OCI-LY3 (cell line): ENCODE results near the gene PELI1.

Experiments used
- H2AFZ ChIP-seq: fragments of 200-600, 300-600 bp; shearing (Covaris generic); 2 replicates; pipeline ENCODE4 v1.6.0; 2014; ENCODE audit warnings: antibody characterized with exemption, low read depth, low read length
- H3K27ac ChIP-seq: fragments of 200-600, 300-600 bp; sonication (generic); 2 replicates; pipeline ENCODE4 v1.5.1; 2014; ENCODE audit warnings: mild to moderate bottlenecking, low read length, moderate library complexity, mixed read lengths
- H3K27me3 ChIP-seq: fragments of 200-600, 300-600 bp; sonication (generic); 2 replicates; pipeline ENCODE4 v1.6.1; 2014; ENCODE audit warnings: low read depth, low read length, mixed read lengths
- H3K36me3 ChIP-seq: fragments of 200-600, 300-600 bp; sonication (generic); replicated peaks from 2 replicates; pipeline ENCODE3; 2014; ENCODE audit warnings: low read depth, low read length, mixed read lengths
- H3K4me1 ChIP-seq: fragments of 300-600, 200-600 bp; sonication (generic); 2 replicates; pipeline ENCODE4 v1.6.1; 2014; ENCODE audit warnings: low read length, mixed read lengths
- H3K4me2 ChIP-seq: fragments of 200-600, 300-600 bp; sonication (generic); 2 replicates; pipeline ENCODE4 v1.6.1; 2014; ENCODE audit warnings: low read length, mixed read lengths
- H3K4me3 ChIP-seq: fragments of 300-600, 200-600 bp; sonication (generic); 2 replicates; pipeline ENCODE4 v1.5.1; 2014; ENCODE audit warnings: antibody characterized with exemption, mild to moderate bottlenecking, low read length, moderate library complexity
- H3K79me2 ChIP-seq: fragments of 300-600, 200-600 bp; shearing (Covaris generic); 2 replicates; pipeline ENCODE4 v1.6.1; 2014; ENCODE audit warnings: mild to moderate bottlenecking, low read length, mixed read lengths
- H3K9ac ChIP-seq: fragments of 300-600, 200-600 bp; shearing (Covaris generic); 2 replicates; pipeline ENCODE4 v1.6.0; 2014; ENCODE audit warnings: mild to moderate bottlenecking, low read length, moderate library complexity
- H3K9me3 ChIP-seq: fragments of 200-600, 300-600 bp; shearing (Covaris generic); 2 replicates; pipeline ENCODE4 v1.6.1; 2014; ENCODE audit warnings: low read length, mixed read lengths; ENCODE audit not compliant: insufficient read depth
- H4K20me1 ChIP-seq: fragments of 200-600, 300-600 bp; sonication (generic); 2 replicates; pipeline ENCODE4 v1.6.1; 2016; ENCODE audit warnings: low read length, mixed read lengths; ENCODE audit not compliant: insufficient read depth
- EZH2phosphoT487 ChIP-seq: fragments of 200-600 bp; shearing (Covaris generic); IDR thresholded peaks from 2 replicates; pipeline ENCODE4 v1.6.1; 2018; ENCODE audit warnings: antibody characterized with exemption, mixed run types, low read depth
- TF ChIP-seq, protein P1 (sequence below): fragments of 200-600, 300-600 bp; sonication (generic); IDR thresholded peaks from 2 replicates; pipeline ENCODE4 v1.5.1; 2014; ENCODE audit warnings: antibody characterized with exemption, low read length, low read depth

Gene PELI1

GRCh38 chr2:64062840-64063239, 81.4 kb downstream of the PELI1 start:
- H4K20me1 ChIP-seq, result no peaks in the 10 kb centered on the region
- TF ChIP-seq EZH2phosphoT487, result no peak
- TF ChIP-seq, protein P1, sequence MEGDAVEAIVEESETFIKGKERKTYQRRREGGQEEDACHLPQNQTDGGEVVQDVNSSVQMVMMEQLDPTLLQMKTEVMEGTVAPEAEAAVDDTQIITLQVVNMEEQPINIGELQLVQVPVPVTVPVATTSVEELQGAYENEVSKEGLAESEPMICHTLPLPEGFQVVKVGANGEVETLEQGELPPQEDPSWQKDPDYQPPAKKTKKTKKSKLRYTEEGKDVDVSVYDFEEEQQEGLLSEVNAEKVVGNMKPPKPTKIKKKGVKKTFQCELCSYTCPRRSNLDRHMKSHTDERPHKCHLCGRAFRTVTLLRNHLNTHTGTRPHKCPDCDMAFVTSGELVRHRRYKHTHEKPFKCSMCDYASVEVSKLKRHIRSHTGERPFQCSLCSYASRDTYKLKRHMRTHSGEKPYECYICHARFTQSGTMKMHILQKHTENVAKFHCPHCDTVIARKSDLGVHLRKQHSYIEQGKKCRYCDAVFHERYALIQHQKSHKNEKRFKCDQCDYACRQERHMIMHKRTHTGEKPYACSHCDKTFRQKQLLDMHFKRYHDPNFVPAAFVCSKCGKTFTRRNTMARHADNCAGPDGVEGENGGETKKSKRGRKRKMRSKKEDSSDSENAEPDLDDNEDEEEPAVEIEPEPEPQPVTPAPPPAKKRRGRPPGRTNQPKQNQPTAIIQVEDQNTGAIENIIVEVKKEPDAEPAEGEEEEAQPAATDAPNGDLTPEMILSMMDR, result no peak
- peak overlapping the region; percentile 37 for H2AFZ ChIP-seq
- H3K79me2 ChIP-seq, result no peaks in the 10 kb centered on the region
- no peak overlapping the region for H3K9ac ChIP-seq
- H3K27ac ChIP-seq, result no peak overlapping the region
- H3K4me1 ChIP-seq, result peaks cover 18% of the 10 kb centered on the region
- H3K27me3 ChIP-seq, result no peaks in the 10 kb centered on the region
- no peaks in the 10 kb centered on the region for H3K36me3 ChIP-seq
- H3K4me2 ChIP-seq, result 0 out of 2 replicates have a peak overlapping the region, but pooled peaks have one; percentile 3
- no peaks in the 10 kb centered on the region for H3K9me3 ChIP-seq
- no peak overlapping the region for H3K4me3 ChIP-seq

- Histone ChIP-seq H3K9me3 (no peaks in the 10 kb centered on the region), H3K27ac (no peak overlapping the region), H4K20me1 (no peaks in the 10 kb centered on the region), H3K79me2 (no peaks in the 10 kb centered on the region), H3K36me3 (no peaks in the 10 kb centered on the region), H3K4me2 (no peak overlapping the region), H3K9ac (no peak overlapping the region), H3K27me3 (no peaks in the 10 kb centered on the region), H2AFZ (no peak overlapping the region), H3K4me3 (no peak overlapping the region), H3K4me1 (peaks cover 28% of the 10 kb centered on the region)
- TF ChIP-seq, protein P1, result no peak
- TF ChIP-seq EZH2phosphoT487, result no peak
These were observed 85.0 kb downstream of the PELI1 start for GRCh38 chr2:64059270-64059669.

DNA sequence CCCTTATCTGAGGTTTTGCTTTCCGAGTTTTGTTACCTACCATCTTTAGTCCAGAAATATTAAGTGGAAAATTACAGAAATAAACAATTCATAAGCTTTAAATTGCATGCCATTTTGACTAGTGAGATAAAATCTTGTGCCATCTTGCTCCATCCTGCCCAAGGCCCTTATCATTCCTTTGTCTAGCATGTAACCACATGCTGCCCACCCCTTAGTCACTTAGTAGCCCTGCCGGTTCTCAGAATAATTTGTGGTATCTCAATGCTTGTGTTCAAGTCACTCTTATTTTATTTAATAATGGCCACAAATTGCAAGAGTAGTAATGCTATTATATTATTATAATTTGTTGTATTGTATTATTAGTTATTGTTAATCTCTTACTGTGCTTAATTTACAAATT, 88.2 kb downstream of the PELI1 start:
- peaks cover 21% of the 10 kb centered on the region for H3K4me1 ChIP-seq
- H4K20me1 ChIP-seq, result no peaks in the 10 kb centered on the region
- H2AFZ ChIP-seq, result no peak overlapping the region
- no peaks in the 10 kb centered on the region for H3K79me2 ChIP-seq
- no peaks in the 10 kb centered on the region for H3K9me3 ChIP-seq
- no peak overlapping the region for H3K27ac ChIP-seq
- no peaks in the 10 kb centered on the region for H3K27me3 ChIP-seq
- H3K4me2 ChIP-seq, result no peak overlapping the region
- H3K9ac ChIP-seq, result no peak overlapping the region
- no peaks in the 10 kb centered on the region for H3K36me3 ChIP-seq
- no peak for TF ChIP-seq EZH2phosphoT487
- TF ChIP-seq, protein P1, result no peak
- H3K4me3 ChIP-seq, result no peak overlapping the region

- Histone ChIP-seq H3K9me3 (no peaks in the 10 kb centered on the region), H2AFZ (no peak overlapping the region), H3K4me2 (peak overlapping the region; percentile 2; the same call in 1 of the 2 replicates), H3K4me1 (peaks cover 29% of the 10 kb centered on the region), H3K36me3 (no peaks in the 10 kb centered on the region), H3K9ac (no peak overlapping the region), H3K27ac (no peak overlapping the region), H4K20me1 (no peaks in the 10 kb centered on the region), H3K27me3 (no peaks in the 10 kb centered on the region), H3K4me3 (no peak overlapping the region), H3K79me2 (no peaks in the 10 kb centered on the region)
- TF ChIP-seq, protein P1, result no peak
- no peak for TF ChIP-seq EZH2phosphoT487
These were observed 89.9 kb downstream of the PELI1 start for GRCh38 chr2:64054161-64054915.
